HPDE6-E6E7 (cell line): Measurements from ENCODE around the gene RBM33.

ENCODE experiments used
- DNase-seq: peaks from one replicate; pipeline ENCODE4 v3.0.0; 2011; ENCODE audit warnings: missing footprints; ENCODE audit errors: extremely low spot score

The RBM33 gene

DNA sequence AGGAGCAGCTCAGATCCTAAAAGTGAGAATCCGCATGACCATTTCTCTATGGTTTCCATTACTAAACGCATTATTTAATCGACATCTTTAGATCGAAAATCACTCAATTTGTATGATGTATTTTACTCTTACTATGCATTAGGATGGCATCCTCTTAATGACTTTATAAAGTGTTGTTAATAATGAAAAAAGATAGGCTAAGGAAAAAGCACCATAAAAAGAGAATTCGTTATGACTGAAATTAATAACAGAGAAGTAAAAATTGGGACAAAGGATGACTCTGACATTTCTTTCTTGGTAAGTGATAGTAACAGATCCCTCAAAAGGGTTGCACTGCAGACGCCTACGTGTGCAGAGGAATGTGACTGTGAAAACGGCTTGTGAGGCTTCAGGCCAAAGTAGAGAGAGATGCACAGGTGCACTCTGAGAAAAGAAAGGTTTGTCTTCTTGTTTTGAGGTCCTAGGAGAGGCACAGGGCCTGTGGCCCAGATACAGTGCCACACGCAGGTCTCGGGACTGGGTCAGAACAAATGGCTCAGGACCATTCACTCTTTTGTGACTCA, 23.0 kb upstream of the RBM33 start:
- no peak for DNase-seq

DNA sequence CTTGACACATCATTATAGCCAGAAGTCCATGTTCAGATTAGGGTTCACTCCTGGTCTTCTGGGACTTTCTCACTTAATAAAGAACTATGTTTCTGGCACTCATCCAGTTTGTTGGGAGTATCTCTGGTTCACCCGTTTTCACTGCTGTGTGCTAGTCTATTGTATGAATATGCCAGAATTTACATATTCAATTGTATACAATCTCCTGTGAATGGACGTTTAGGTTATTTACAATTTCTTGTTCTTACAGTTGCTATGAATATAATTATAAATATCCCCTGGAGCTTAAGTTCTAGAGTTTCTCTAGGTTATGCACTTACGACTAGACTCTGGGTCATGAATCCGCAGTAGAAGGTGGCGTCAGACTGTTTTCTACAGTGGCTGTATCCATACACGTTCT, 20.0 kb upstream of the RBM33 start:
- no peak for DNase-seq

DNA sequence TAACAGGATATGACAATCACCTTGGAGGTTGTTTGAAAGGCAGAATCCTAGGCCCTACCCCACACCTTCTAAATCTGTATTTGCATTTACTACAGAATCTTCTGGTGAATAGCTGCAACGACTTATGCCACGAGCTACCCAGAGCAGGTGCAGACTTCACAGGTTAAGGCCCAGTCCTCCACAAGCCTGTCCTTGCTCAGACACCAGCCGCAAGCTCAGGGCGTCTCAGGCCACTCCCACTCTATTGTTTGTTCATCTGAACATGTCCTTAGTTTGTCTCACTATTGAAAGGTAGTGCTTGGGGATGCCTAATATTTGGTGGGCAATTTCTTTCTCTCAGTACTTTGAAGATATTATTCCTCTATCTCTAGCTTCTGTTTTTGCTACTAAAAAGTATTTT, 18.9 kb upstream of the RBM33 start:
- no peak for DNase-seq

DNA sequence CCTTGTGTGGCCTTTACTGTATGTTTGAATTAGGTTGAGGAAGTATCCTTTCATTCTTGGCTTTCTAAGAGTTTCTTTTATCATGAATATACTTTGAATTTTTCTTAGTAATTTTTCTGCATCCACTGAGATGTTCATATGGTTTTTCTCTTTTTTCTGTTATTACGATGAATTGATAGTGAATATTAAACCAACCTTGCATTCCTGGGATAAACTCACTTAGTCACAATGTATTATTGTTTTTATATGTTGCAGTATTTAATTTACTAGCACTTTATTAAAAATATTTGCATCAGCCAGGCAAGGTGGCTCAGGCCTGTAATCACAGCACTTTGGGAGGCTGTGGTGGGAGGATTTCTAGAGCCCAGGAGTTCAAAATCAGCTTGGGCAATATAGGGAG, 15.3 kb upstream of the RBM33 start:
- DNase-seq = no peak

DNA sequence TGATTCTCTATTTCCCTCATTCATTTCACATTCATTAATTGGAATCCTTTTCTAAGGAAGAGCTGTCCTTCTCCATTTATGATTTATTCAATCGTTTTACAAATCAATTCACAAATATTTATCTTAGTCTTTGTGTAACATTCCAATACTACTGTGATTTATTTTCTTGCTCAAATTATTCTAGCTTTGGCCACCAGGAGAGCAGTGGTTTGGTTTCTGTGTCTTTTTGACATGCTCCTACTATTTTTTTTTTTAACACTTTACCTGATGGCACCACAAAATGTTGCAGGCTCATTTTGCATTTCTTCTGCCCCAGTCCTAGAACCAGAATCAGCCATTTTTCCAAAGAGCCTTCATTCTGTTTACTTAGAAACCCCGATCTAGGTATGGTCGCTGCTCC, 13.3 kb upstream of the RBM33 start:
- DNase-seq = no peak

DNA sequence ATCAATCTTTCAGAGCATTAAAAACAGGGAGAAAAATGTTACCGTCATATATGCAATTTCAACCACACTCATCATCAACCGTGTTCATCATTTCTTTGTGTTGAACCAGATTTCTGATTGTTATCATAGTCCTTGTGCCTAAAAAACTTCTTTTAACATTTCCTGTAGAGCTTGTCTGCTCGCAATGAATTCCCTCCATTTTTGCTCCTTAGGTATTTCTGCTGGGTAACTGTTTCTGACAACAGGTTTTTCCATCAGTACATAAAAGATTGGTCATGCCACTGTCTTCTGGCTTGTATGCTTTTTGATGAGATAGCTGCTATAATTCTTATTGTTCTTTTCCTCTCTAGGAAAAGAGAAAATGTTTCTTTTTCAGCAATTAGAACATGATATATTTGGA, 8.6 kb upstream of the RBM33 start:
- no peak for DNase-seq

DNA sequence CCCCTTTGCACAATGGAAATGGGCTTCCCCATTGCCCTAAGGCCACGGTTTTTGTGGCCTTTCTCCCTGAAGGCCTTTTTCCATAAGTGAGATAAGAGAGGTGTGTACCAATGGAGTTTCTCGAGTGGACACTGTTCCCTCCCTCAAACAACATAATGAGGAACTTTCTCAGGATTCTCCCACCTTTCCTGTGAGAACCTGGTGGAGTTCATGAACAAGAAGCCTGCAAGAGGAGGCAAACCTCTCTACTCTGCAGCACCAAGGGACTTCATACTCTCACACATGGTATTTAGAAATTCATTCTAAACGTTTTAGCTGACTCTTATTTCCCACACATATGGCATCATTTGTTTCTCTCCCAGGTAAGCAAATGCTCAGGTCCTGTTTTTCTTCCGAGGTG, 7.3 kb upstream of the RBM33 start:
- no peak for DNase-seq

DNA sequence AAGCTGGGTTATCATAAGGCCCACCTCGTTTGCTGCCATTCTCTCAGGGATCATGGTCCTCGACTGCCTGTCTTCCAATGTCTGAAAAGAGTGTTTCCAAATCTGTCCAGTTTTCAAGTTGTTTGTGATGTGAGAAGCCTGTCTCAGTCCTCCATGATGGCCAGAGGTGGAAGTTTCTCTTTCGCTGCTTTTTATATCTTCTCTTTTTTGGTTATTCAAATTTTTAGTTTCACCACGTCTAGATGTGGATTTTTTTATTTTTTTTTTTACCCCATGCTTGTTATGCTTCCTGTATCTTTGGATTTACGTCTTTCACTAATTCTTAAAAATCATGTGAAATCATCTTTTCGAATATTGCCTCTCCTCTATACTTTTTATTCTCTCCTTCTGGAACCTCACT, 6.1 kb upstream of the RBM33 start:
- DNase-seq = no peak

DNA sequence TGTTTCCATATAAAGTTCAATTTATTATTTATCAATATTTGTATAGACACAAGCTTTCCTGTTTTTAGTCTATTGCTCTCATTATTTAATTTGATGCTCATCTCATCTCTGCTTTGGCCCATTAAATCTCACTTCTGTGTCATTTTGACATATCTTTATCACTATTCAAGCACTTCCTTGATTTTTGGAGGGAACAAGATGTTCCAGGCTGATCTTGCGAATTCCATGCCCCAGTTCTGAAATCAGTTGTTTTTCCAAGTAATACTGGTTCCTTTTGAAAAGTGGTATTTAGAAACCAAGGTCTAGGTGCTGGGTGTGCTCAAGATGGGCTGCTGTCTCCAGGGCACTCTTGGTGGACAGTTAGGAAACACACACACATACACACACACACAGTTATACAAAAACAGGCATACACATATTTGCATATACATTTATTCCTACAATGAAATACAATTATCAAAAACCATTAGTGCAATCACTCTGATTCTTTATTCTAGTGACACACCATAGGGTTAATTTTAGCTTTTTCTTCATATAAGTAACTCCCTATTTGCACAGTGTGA, 4.4 kb upstream of the RBM33 start:
- DNase-seq = no peak

DNA sequence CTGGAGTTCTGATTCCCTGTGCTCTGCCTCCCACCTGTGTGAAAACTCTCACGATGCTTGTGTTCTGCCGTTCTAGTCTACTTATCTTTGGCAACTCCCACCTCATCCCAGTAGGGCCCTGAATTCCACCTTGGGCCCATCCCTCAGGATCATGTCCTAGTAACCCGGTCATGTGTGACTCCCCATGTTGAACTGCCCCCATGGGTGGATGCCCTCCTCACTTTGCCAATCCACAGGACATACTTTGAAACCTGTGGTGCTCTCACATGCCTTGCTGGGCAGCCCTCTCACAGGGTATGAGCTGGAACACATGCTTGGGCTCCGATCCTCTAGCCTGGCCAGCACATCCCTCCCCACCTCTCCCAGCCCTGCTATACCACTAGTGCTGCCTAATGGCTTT, 3.8 kb upstream of the RBM33 start:
- DNase-seq = no peak

DNA sequence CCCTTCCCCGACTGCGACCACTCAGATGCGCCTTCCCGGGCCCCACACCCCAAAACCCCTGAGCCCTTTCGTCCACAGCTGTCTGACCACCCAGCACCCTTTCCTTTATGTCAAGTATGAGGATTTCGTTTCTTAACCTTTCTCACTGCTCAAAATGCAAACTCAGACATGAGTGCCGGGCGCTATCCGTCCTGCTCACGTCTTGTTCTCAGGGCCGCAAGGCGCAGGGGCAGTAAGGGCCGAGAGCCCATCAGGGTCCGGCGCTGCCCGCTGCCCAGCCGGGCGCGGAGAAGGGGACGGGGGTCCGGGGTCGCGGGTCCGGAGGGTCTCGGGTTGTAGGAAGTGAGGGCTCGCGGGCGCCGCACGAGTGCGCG, 670 bp upstream of the RBM33 start:
- no peak for DNase-seq

DNA sequence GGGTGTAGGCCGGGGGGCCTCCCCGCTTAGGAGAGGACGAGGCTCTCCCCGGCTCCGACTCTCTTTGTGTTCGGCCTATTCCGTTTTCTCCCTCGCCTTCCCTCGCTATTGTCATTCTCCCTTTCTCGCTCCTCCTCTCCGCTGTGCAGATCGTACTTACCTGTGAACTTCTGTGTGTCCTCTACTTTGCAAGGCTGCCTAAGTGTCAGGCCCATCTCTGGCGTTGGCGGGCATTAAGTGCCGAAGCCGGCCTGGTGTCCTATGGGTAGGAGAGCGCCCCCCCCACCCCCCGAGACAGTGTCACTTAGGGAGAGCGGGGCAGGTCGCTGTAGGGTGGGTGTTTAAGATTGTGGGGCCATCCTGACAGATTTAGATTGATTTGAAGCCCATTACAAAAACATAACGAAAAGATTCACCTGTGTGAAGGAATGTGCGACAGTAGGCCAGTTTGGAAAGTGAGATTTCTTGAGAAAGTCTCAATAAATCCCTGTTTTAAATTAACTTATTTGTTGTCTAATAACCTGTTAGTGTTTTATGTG, 579 bp downstream of the RBM33 start:
- no peak for DNase-seq

DNA sequence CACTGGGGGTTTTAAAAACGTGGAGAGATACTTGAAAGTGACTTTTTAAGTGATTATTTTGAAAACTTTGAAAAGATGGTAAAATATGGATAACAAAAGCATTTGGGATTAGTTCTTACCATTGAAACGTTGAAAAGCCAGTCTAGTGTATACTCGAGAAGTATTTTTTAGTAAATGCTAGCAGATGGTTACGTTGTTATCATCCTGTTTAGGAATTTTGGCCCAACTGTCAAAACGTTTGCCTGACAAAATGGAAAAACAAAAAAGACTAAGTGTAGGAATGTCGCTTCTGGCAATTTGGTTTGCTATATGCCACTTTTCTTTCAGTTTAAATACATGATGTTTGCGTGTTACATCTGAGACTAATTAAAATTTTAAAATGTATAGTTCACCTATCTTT, 1.2 kb downstream of the RBM33 start:
- DNase-seq = no peak

DNA sequence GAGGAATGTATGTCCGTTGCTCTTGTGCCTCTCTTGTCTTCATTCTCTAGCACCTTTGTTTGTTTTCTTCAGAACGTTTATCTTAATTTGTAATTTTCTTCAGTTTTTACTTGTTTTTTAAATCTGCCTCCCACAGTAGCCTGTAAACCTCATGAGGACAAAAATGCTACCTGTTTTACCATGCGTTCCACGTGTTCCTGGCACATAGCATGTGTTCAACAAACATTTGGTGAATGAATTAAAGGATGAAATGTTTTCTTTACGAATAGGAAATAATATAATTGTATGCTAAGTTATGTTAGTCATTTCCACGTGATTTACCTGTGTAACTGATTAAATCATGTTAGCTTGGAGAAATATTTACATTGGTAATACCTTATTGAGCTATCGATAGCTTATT, 2.2 kb downstream of the RBM33 start:
- DNase-seq = no peak

DNA sequence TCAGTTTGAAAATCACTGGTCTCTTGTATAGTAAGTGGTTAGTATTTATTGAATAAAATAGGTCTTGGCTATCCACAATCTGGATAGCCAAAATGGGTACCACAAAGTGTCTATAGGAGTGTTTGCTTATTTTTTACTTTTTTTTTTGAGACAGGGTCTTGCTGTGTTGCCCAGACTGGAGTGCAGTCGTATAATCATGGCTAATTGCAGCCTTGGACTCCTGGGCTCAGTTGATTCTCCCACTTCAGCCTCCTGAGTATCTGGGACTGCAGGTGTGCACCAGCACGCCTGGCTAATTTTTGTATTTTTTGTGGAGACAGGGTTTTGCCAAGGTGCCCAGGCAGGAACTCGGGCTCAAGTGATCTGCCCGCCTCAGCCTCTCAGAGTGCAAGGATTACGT, 2.8 kb downstream of the RBM33 start:
- DNase-seq = no peak

DNA sequence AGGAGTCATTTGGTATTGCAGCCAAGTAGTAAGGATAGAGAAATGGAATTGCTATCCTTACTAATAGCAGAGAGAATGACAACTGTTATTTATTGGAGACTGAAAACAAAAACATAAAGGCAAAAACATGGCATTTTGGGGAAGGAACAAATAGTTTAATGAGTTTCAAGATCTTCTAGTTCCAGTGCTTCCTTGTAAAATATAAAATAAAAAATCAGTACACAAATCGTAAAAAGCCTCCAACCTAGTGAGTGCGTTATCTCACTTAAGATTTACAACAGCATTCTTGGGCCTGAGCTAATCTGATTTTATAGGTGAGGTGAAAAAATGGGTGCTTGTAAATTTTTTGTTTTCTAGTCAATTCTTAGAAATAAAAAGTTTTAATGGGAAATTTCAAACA, 3.3 kb downstream of the RBM33 start:
- DNase-seq = no peak

DNA sequence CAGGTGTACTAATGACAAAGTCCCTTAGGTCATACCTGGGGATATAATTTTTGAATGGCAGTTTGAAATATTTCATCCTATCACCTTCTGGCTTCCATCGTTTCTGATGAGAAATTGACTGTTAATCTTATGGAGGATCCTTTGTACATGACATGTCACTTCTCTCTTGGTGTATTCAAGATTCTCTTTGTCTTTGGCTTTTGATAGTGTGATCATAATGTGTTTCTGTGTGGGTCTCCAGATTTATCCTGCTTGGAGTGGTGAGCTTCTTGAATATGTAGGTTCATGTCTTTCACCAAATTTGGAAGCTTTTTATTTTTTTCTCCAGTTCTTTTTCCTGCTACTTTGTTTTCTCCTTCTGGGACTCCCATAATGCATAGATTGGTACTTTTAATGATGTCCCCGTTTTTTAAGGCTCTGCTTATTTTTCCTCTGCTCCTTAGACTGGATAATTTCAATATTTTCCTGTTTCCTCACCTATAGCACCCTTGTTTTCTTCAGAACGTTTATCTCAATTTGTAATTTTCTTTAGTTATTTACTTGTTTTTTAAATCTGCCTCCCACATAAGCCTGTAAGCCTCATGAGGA, 4.4 kb downstream of the RBM33 start:
- DNase-seq = no peak

DNA sequence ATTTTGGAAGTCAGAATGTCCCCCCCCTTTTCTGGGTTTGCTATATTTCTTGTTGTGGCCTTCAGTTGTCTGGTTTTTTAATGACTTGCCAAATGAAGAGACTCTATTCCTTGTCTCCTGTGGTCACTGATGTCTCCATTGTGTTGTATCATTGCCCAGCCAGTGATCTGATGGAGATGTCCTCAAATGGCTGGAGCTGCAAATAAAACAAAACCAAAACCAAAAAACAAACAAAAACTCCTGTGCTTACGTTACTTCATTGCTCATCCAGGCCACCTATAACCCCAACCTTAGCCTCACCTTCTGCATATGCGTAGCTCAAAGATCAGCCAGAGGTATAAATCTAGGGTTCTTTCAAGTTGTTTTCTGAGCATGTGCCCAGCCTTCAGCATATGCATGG, 5.1 kb downstream of the RBM33 start:
- no peak for DNase-seq

DNA sequence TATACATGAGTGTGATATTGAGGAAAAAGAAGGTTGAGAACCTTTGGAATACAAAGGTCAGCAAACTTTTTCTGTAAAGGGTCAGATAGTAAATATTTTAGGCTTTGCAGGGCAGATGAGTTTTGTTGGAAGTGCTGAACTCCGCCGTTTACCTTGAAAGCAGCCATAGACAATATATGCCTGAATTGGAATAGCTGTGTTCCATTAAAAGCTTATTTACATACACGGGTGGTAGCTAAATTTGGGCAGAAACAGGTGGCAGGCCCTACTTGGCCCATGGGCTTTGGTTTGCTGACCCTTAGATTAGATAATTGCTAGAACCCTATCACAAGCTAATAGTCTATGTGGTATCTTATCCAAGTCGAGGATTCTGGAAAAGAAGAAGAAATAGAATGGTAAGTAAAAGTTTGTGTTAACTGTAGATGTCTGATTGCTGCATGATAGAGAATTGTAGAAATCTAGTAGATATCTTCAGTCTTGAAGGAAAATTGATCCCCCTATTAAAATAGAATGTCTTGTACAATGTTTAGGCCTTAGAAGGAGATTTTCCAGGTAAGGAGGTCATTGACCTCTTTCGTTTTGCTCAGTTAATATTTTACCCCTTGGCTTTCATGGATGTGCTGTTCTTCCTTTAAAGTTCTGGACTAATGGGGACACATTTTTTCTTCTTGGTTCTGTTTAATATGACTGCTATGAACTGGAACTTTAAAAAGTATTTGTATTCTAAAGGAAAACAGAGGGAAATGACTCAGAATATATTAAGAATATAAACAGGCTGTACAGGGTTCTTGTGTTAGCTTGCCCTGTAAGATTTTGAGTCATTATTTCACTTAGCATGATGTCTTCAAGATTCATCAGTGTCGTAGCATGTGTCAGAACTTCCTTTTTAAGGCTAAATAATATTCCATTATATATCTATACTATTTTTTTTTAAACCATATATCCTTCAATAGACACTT, 8.0 kb downstream of the RBM33 start:
- no peak for DNase-seq

DNA sequence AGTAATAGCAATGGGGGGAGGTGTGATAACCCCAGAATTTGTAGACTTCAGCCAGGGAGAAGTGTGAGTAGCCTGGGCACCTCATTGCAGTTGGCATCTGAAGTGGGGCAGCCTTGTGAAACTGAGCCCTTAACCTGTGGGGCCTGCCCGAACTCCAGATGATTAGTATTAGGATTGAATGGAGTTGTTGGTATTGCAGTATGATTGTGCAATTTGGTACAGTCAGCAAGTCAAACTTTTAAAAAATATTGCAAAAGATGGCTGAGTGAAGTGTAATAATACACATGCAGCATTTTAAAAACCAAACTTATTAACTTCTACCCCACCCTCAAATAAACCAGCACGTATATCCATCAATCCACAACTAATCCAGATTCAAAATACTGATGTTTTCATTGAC, 9.3 kb downstream of the RBM33 start:
- peak; percentile 25 for DNase-seq

DNA sequence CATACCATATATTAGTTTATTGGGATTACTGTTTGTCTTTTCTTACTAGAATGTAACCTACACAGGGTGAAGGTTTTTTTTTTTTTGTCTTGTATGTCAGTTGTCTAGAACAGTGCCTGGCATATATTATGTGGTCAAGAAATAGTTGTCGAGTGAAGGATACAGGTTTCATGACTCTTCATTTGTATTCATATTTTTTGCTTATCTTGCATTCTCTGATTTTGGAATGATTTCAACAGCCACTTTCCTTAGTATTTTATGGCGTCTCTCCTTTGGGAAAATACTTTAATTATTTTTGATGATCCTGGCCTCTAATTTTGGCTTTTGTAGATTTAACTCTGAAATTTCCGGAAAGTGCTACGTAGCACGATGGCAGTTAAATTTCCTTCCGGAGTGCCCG, 12.4 kb downstream of the RBM33 start:
- DNase-seq = no peak

DNA sequence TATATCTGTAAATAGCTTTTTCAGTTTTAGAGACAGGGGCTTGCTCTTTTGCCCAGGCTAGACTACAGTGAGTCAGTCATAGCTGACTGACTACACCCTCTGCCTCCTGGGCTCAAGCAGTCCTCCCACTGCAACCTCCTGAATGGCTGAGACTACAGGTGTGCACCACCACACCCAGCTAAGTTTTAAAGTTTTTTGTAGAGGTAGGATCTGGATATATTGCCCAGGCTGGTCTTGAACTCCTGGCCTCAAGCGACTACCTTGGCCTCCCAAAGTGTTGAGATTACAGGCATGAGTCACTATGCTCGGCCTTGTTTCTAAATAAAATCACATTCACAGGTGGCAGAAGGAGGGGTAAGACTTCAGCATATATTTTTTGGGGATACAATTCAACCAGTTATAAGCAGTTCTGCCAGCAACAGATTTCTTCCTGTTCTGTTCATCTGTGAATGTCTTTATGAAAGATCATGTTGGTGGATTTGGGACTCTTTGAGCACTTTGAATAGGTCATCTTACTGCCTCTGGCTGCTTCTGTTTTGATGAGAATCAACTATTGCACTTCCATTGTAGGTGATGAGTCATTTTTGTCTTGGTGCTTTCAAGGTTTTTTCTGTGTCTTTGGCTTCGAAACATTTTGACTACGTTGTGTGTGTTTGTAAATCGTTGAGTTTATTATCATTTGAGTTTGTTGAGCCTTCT, 15.7 kb downstream of the RBM33 start:
- no peak for DNase-seq
